ENCODE measurements around the gene PET100. TPM values are rescaled to one million over a fixed set of nuclear protein-coding genes. Genes with fewer than 3 reads are reported as not detected.

PET100 gene
- total RNA-seq, 1 experiment from 2014 or later, result 126 TPM

GRCh38 chr19:7631577-7631976 is 2.0 kb downstream of the PET100 start:
- TF ChIP-seq ZBTB33 (IDR thresholded peaks at IDR 0.05; ENCODE audit: extremely low read depth, insufficient replicate concordance, low read length), result no peak
- no TSS peak for BruUV-seq (replicated peaks)
- Histone ChIP-seq H3K9me3 (ENCODE audit: control insufficient read depth in 1 of 2, insufficient read depth in 1 of 2, low read depth in 1 of 2, low read length in 2 of 2) (no peaks in the 10 kb centered on the region), H3K9me2 (ENCODE audit: insufficient read depth) (no peaks in the 10 kb centered on the region), H3K79me2 (ENCODE audit: insufficient read depth, low read length) (peaks cover 55% of the 10 kb centered on the region), H3K27me3 (ENCODE audit: insufficient read depth, low read length) (no peaks in the 10 kb centered on the region), H3K4me2 (ENCODE audit: low read length) (no peak overlapping the region), H4K20me1 (ENCODE audit: insufficient read depth) (no peaks in the 10 kb centered on the region), H3K9ac (ENCODE audit: low read length) (no peak overlapping the region), H3K27ac (ENCODE audit: low read depth, low read length) (no peak overlapping the region), H3K4me3 (replicated peaks in 1 of 2; ENCODE audit: low read depth in 1 of 2, low read length in 2 of 2) (no peak overlapping the region), H3K4me1 (ENCODE audit: control insufficient read depth in 1 of 2, insufficient read depth in 2 of 2, low read length in 2 of 2) (peaks cover 9 to 23% of the 10 kb centered on the region in 2 experiments), H3K36me3 (ENCODE audit: control insufficient read depth in 1 of 2, insufficient read depth in 2 of 2, low read length in 2 of 2) (peaks cover 0 to 7% of the 10 kb centered on the region in 2 experiments; a peak in 3 of 4 replicates), H2AFZ (ENCODE audit: low read depth, low read length, poor library complexity, severe bottlenecking) (no peak overlapping the region)
- ChIA-PET POLR2A (no interaction called here), CTCF (no interaction called here), RAD21 (ENCODE audit: low non-redundant PET in 1 of 2, low total read pairs in 2 of 2, uncharacterized antibody in 2 of 2, unreplicated experiment in 2 of 2) (no interaction called here)
- intact Hi-C loops (cut with micrococcal nuclease), result no loop called here
- ATAC-seq, result no peak
- no peak for DNase-seq (ENCODE audit: low read depth, low spot score)

- Histone ChIP-seq H3K36me3 (ENCODE audit: control insufficient read depth in 1 of 2, insufficient read depth in 2 of 2, low read length in 2 of 2) (no peaks in the 10 kb centered on the region; a peak in 1 of 4 replicates), H3K79me2 (ENCODE audit: insufficient read depth, low read length) (peaks cover 48% of the 10 kb centered on the region), H3K27me3 (ENCODE audit: insufficient read depth, low read length) (no peaks in the 10 kb centered on the region), H2AFZ (ENCODE audit: low read depth, low read length, poor library complexity, severe bottlenecking) (no peak overlapping the region), H4K20me1 (ENCODE audit: insufficient read depth) (no peaks in the 10 kb centered on the region), H3K9me3 (ENCODE audit: control insufficient read depth in 1 of 2, insufficient read depth in 1 of 2, low read depth in 1 of 2, low read length in 2 of 2) (no peaks in the 10 kb centered on the region), H3K27ac (ENCODE audit: low read depth, low read length) (no peak overlapping the region), H3K9ac (ENCODE audit: low read length) (no peak overlapping the region), H3K4me2 (ENCODE audit: low read length) (no peak overlapping the region), H3K4me1 (ENCODE audit: control insufficient read depth in 1 of 2, insufficient read depth in 2 of 2, low read length in 2 of 2) (peaks cover 10 to 26% of the 10 kb centered on the region in 2 experiments), H3K4me3 (replicated peaks in 1 of 2; ENCODE audit: low read depth in 1 of 2, low read length in 2 of 2) (no peak overlapping the region), H3K9me2 (ENCODE audit: insufficient read depth) (no peaks in the 10 kb centered on the region)
- DNase-seq (ENCODE audit: low read depth, low spot score) (no peak), ATAC-seq (no peak)
- ChIA-PET RAD21 (ENCODE audit: low non-redundant PET in 1 of 2, low total read pairs in 2 of 2, uncharacterized antibody in 2 of 2, unreplicated experiment in 2 of 2) (no interaction called here), POLR2A (interaction anchor here (2.2 kb wide), 1 partner anchor 27 kb away, joined by 4 read pairs; no protein-coding TSS in a partner anchor), CTCF (no interaction called here)
- intact Hi-C loops (cut with micrococcal nuclease), result no loop called here
- no TSS peak for BruUV-seq (replicated peaks)
- TF ChIP-seq EGR1 (IDR thresholded peaks at IDR 0.05; ENCODE audit: low read depth), result no peak
- TF ChIP-seq ELF1 (IDR thresholded peaks at IDR 0.05; ENCODE audit: borderline replicate concordance, low read depth), result no peak
- TF ChIP-seq RAD21 (IDR thresholded peaks at IDR 0.05; ENCODE audit: low read depth), result no peak
- no peak for TF ChIP-seq POLR2AphosphoS5 (IDR thresholded peaks at IDR 0.05; ENCODE audit: low read depth, low read length)
- TF ChIP-seq FOSL1 (IDR thresholded peaks at IDR 0.05; ENCODE audit: low read depth), result no peak
- no peak for TF ChIP-seq CEBPB (IDR thresholded peaks at IDR 0.05; ENCODE audit: low read depth)
- TF ChIP-seq EZH2phosphoT487 (IDR thresholded peaks at IDR 0.05; ENCODE audit: borderline replicate concordance), result no peak
- no peak for TF ChIP-seq ZFX (IDR thresholded peaks at IDR 0.05)
- no peak for TF ChIP-seq MAX (IDR thresholded peaks at IDR 0.05)
- TF ChIP-seq CBX3 (IDR thresholded peaks at IDR 0.05; ENCODE audit: low read depth), result no peak
- no peak for TF ChIP-seq SIN3A (IDR thresholded peaks at IDR 0.05; ENCODE audit: low read depth)
- no peak for TF ChIP-seq REST (IDR thresholded peaks at IDR 0.05; ENCODE audit: low read depth)
- no peak for TF ChIP-seq JUND (IDR thresholded peaks at IDR 0.05)
- no peak for TF ChIP-seq SP1 (IDR thresholded peaks at IDR 0.05; ENCODE audit: low read depth)
- no peak for TF ChIP-seq EZH2 (IDR thresholded peaks at IDR 0.05)
Measured at GRCh38 chr19:7632340-7633203, 3.0 kb downstream of the PET100 start.
